Uterus (tissue), 4 donors: ENCODE measurements around the gene SLC6A4. TPM values are rescaled to one million over a fixed set of nuclear protein-coding genes. Genes with fewer than 3 reads are reported as not detected.

Experiments
- DNase-seq, 2 donors: peaks; one replicate each; pipeline ENCODE4 v3.0.0-alpha.2; 2019 to 2020
- H3K27ac ChIP-seq, 2 donors: fragments of 200-600 bp; sonication (generic); 1 replicate in 1 of 2; 2 replicates in 1 of 2; pipeline ENCODE4 v1.5.1; 2016 to 2018
- H3K27me3 ChIP-seq, 2 donors: fragments of 200-600 bp; sonication (generic); one replicate each; pipeline ENCODE4 v1.5.1; 2018 to 2019; ENCODE audit warnings: control low read depth in 1 of 2
- H3K36me3 ChIP-seq, 2 donors: fragments of 200-600 bp; sonication (generic); one replicate each; pipeline ENCODE4 v1.5.1; 2019; ENCODE audit warnings: control low read depth in 1 of 2
- H3K4me1 ChIP-seq, 2 donors: fragments of 200-600 bp; sonication (generic); one replicate each; pipeline ENCODE4 v1.5.1; 2018 to 2019; ENCODE audit warnings: control low read depth in 1 of 2
- H3K4me3 ChIP-seq, 2 donors: fragments of 200-600 bp; sonication (generic); 1 replicate in 1 of 2; 2 replicates in 1 of 2; pipeline ENCODE4 v1.5.1; 2018 to 2019; ENCODE audit warnings: mild to moderate bottlenecking in 1 of 2
- H3K9me3 ChIP-seq, 2 donors: fragments of 200-600 bp; sonication (generic); one replicate each; pipeline ENCODE4 v1.5.1; 2019; ENCODE audit warnings: control low read depth in 1 of 2
- CTCF ChIP-seq, 4 experiments: fragments of 200-600 bp in 2 of 4; fragments of 450-650 bp in 2 of 4; sonication (generic) in 2 of 4; IDR thresholded peaks; one replicate each; pipeline ENCODE4 v1.5.1; 2016 to 2019; ENCODE audit warnings: antibody characterized with exemption in 4 of 4, mild to moderate bottlenecking in 2 of 4, moderate library complexity in 1 of 4
- POLR2A ChIP-seq, 2 donors: fragments of 450-650 bp; IDR thresholded peaks; one replicate each; pipeline ENCODE4 v1.6.1; 2016; ENCODE audit warnings: antibody characterized with exemption in 2 of 2, mild to moderate bottlenecking in 1 of 2, moderate library complexity in 1 of 2
- intact Hi-C: fragments of 100-400 bp; cut with DNase I; formaldehyde crosslinking; loops from one replicate; pipeline ENCODE4 v1.15.1; 2023; ENCODE audit warnings: low total_unique reads
- total RNA-seq, 4 donors: library from RNA; depleted of rRNA in 3 of 4; stranded (reverse); fragments of >200 nt in 3 of 4; gene quantifications; one replicate each; pipeline versions ENCODE4 v1.1.0 to v1.2.4, GENCODE V29; 2014 to 2023
- donor health status: DM: yes; HTN: yes; CAD: no.

Gene SLC6A4
- total RNA-seq, 4 donors from 2014 or later: 0.30 to 0.90 TPM; not detected in 2

GRCh38 chr17:30161601-30162000 is 73.9 kb downstream of the SLC6A4 start:
- no peak for DNase-seq
- H3K4me3 ChIP-seq: no peak overlapping the region
- no peaks in the 10 kb centered on the region for H3K9me3 ChIP-seq
- H3K36me3 ChIP-seq: no peaks in the 10 kb centered on the region
- H3K27me3 ChIP-seq: no peaks in the 10 kb centered on the region
- intact Hi-C loops: no loop called here
- H3K27ac ChIP-seq: no peak overlapping the region
- no peaks in the 10 kb centered on the region for H3K4me1 ChIP-seq
- TF ChIP-seq POLR2A (IDR thresholded peaks at IDR 0.05) (no peak), CTCF (IDR thresholded peaks at IDR 0.05) (no peak)

DNA sequence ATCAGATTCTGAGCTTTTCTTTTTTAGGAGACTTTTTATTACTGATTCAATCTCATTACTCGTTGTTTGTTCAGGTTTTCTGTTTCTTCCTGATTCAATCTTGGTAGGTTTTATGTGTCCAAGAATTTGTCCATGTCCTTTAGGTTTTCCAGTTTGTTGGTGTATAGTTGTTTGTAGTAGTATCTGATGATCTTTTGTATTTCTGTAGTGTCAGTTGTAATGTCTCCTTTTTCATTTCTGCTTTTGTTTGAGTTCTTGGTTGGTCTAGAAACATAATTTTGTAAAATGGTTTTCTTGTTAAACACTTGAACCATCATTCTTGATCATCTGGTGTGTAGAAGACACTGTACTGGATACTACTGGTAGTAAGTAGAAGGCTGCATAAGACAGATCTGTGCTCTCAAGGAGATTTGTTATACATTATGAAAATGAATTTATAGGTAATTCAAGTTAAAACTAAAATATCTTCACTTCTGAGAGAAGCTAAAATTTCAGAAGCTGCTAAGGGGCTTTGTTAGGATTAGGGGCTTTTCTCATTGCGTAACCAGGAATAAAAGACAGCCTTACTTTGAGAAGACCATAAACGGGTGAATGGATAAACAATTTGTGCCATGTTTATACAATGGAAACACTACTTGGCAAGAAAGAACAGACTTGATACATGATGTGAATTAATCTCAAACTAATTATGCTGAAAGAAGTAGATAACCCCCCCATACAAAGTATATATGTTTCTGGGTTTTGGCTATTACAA is 74.9 kb downstream of the SLC6A4 start:
- intact Hi-C loops: no loop called here
- Histone ChIP-seq H3K4me1 (no peaks in the 10 kb centered on the region), H3K4me3 (no peak overlapping the region), H3K9me3 (no peaks in the 10 kb centered on the region), H3K36me3 (no peaks in the 10 kb centered on the region), H3K27me3 (no peaks in the 10 kb centered on the region), H3K27ac (no peak overlapping the region)
- no peak for DNase-seq
- TF ChIP-seq CTCF (IDR thresholded peaks at IDR 0.05) (no peak), POLR2A (IDR thresholded peaks at IDR 0.05) (no peak)

DNA sequence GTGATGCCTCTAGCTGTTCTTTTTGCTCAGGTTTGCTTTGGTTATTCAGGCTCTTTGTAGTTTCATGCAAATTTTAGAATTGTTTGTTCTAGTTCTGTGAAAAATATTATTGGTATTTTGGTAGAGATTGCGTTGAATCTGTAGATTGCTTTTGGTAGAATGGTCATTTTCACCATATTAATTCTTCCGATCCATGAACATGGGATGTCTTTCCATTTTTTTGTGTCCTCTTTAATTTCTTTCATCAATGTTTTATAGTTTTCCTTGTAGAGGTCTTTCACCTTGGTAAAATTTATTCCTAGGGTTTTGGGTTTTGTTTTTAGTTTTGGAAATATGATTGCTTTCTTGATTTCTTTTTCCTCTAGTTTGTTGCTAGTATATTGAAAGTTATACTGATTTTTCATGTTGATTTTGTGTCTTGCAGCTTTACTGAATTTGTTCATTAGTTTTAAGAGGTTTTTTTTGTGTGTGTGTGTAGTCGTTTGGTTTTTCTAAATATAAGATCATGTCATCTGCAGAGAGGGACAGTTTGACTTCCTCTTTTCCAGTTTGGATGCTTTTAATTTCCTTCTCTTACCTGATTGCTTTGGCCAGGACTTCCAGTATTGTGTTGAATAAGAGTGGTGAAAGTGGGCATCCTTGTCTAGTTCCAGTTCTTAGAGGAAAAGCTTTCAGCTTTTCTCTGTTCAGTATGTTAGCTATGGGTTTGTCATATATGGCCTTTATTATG is 76.4 kb downstream of the SLC6A4 start:
- Histone ChIP-seq H3K9me3 (no peaks in the 10 kb centered on the region), H3K27me3 (no peaks in the 10 kb centered on the region), H3K4me3 (no peak overlapping the region), H3K4me1 (no peaks in the 10 kb centered on the region), H3K27ac (no peak overlapping the region), H3K36me3 (no peaks in the 10 kb centered on the region)
- intact Hi-C loops: no loop called here
- DNase-seq: no peak
- TF ChIP-seq POLR2A (IDR thresholded peaks at IDR 0.05) (no peak), CTCF (IDR thresholded peaks at IDR 0.05) (no peak)

- Histone ChIP-seq H3K4me1 (no peaks in the 10 kb centered on the region), H3K4me3 (no peak overlapping the region), H3K27me3 (no peaks in the 10 kb centered on the region), H3K27ac (no peak overlapping the region), H3K9me3 (no peaks in the 10 kb centered on the region), H3K36me3 (no peaks in the 10 kb centered on the region)
- intact Hi-C loops: no loop called here
- no peak for TF ChIP-seq POLR2A (IDR thresholded peaks at IDR 0.05)
- TF ChIP-seq CTCF (IDR thresholded peaks at IDR 0.05): no peak
- DNase-seq: no peak
Observed at GRCh38 chr17:30155389-30155788, 80.1 kb downstream of the SLC6A4 start.

GRCh38 chr17:30153463-30153862 is 82.0 kb downstream of the SLC6A4 start:
- TF ChIP-seq POLR2A (IDR thresholded peaks at IDR 0.05) (no peak), CTCF (IDR thresholded peaks at IDR 0.05) (no peak)
- no peaks in the 10 kb centered on the region for H3K9me3 ChIP-seq
- H3K4me3 ChIP-seq: no peak overlapping the region
- no peak for DNase-seq
- H3K27me3 ChIP-seq: no peaks in the 10 kb centered on the region
- H3K36me3 ChIP-seq: no peaks in the 10 kb centered on the region
- H3K27ac ChIP-seq: no peak overlapping the region
- H3K4me1 ChIP-seq: no peaks in the 10 kb centered on the region
- intact Hi-C loops: no loop called here
